ENCODE data around the gene RAPGEF1. TPM values are rescaled to one million over a fixed set of nuclear protein-coding genes. Genes with fewer than 3 reads are reported as not detected.

RAPGEF1 gene
- total and polyA plus RNA-seq, 3 donors from 2014 or later = 36.1 to 56.9 (median 55.8) TPM

- intact Hi-C loops (cut with DNase I; ENCODE audit: low total_unique reads) = no loop called here
- H3K4me3 ChIP-seq = no peak overlapping the region
Measured at GRCh38 chr9:131676431-131676972, 63.4 kb downstream of the RAPGEF1 start.

GRCh38 chr9:131675437-131676022 lies 64.3 kb downstream of the RAPGEF1 start:
- Histone ChIP-seq H3K4me3 (no peak overlapping the region), H3K36me3 (ENCODE audit: low read depth, missing control alignments) (no peaks in the 10 kb centered on the region), H3K4me1 (peaks cover 57% of the 10 kb centered on the region), H3K9me3 (no peaks in the 10 kb centered on the region), H3K27ac (peak overlapping the region; percentile 77 to 90), H3K27me3 (no peaks in the 10 kb centered on the region)
- no peak for DNase-seq
- TF ChIP-seq CTCF (IDR thresholded peaks at IDR 0.05) = no peak
- TF ChIP-seq POLR2A (IDR thresholded peaks at IDR 0.05) = no peak
- intact Hi-C loops (cut with DNase I; ENCODE audit: low total_unique reads) = no loop called here
- 65 to 76% methylated on average over 6 of the region's 6 CpGs for WGBS, 2 donors

More at GRCh38 chr9:131676431-131676972, 63.4 kb downstream of the RAPGEF1 start:
- Histone ChIP-seq H3K36me3 (ENCODE audit: low read depth, missing control alignments) (no peaks in the 10 kb centered on the region), H3K9me3 (no peaks in the 10 kb centered on the region), H3K4me1 (peaks cover 57% of the 10 kb centered on the region), H3K27ac (peak overlapping the region; percentile 77 to 90), H3K27me3 (no peaks in the 10 kb centered on the region)
- TF ChIP-seq POLR2A (IDR thresholded peaks at IDR 0.05) (no peak), CTCF (IDR thresholded peaks at IDR 0.05) (no peak)
- no peak for DNase-seq
- 53 to 55% methylated on average over 6 of the region's 6 CpGs for WGBS, 2 donors

GRCh38 chr9:131674425-131675421 lies 65.2 kb downstream of the RAPGEF1 start:
- no peaks in the 10 kb centered on the region for H3K27me3 ChIP-seq
- H3K27ac ChIP-seq = peak overlapping the region; percentile 77 to 90
- TF ChIP-seq CTCF (IDR thresholded peaks at IDR 0.05) = no peak
- TF ChIP-seq POLR2A (IDR thresholded peaks at IDR 0.05) = no peak
- H3K4me1 ChIP-seq = peaks cover 62% of the 10 kb centered on the region
- H3K9me3 ChIP-seq = no peaks in the 10 kb centered on the region
- 78 to 86% methylated on average over 12 to 29 of the region's 29 CpGs for WGBS, 2 donors
- intact Hi-C loops (cut with DNase I; ENCODE audit: low total_unique reads) = no loop called here
- no peak overlapping the region for H3K4me3 ChIP-seq
- H3K36me3 ChIP-seq (ENCODE audit: low read depth, missing control alignments) = no peaks in the 10 kb centered on the region
- no peak for DNase-seq

- Histone ChIP-seq H3K4me1 (peaks cover 61% of the 10 kb centered on the region), H3K9me3 (no peaks in the 10 kb centered on the region), H3K4me3 (no peak overlapping the region), H3K27ac (peak overlapping the region; percentile 19 to 37), H3K27me3 (no peaks in the 10 kb centered on the region), H3K36me3 (ENCODE audit: low read depth, missing control alignments) (no peaks in the 10 kb centered on the region)
- TF ChIP-seq POLR2A (IDR thresholded peaks at IDR 0.05) (no peak), CTCF (IDR thresholded peaks at IDR 0.05) (no peak)
- 68 to 82% methylated on average over 7 of the region's 7 CpGs for WGBS, 2 donors
- no peak for DNase-seq
- intact Hi-C loops (cut with DNase I; ENCODE audit: low total_unique reads) = no loop called here
Measured at GRCh38 chr9:131673531-131673930, 66.3 kb downstream of the RAPGEF1 start.

Measured in testis (tissue), 3 donors.